PC-3 (cell line): Measurements from ENCODE around the gene TMEM168.
"Not testable (repeated sequence)": the region's sequence is repeated elsewhere in the genome, so short reads cannot be mapped to it uniquely, and the experiment has no call there.

Source experiments
- EZH2 ChIP-seq: fragments of 300-600 bp; sonication (generic); IDR thresholded peaks from one replicate; pipeline ENCODE4 v1.6.1; 2017; ENCODE audit warnings: antibody characterized with exemption, mild to moderate bottlenecking, low read length; ENCODE audit not compliant: unreplicated experiment
- TF ChIP-seq, protein P1 (sequence below): fragments of 300-600 bp; sonication (generic); conservative IDR thresholded peaks from 2 replicates; pipeline ENCODE4 v1.5.1; 2017; ENCODE audit warnings: antibody characterized with exemption, low read depth, mild to moderate bottlenecking, low read length

DNA sequence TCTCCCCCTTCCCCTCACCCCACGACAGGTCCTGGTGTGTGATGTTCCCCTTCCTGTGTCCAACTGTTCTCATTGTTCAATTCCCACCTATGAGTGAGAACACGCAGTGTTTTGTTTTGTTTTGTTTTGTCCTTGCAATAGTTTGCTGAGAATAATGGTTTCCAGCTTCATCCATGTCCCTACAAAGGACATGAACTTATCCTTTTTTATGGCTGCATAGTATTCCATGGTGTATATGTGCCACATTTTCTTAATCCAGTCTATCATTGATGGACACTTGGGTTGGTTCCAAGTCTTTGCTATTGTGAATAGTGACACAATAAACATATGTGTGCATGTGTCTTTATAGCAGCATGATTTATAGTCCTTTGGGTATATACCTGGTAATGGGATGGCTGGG is 58.9 kb downstream of the TMEM168 start:
- TF ChIP-seq, protein P1, sequence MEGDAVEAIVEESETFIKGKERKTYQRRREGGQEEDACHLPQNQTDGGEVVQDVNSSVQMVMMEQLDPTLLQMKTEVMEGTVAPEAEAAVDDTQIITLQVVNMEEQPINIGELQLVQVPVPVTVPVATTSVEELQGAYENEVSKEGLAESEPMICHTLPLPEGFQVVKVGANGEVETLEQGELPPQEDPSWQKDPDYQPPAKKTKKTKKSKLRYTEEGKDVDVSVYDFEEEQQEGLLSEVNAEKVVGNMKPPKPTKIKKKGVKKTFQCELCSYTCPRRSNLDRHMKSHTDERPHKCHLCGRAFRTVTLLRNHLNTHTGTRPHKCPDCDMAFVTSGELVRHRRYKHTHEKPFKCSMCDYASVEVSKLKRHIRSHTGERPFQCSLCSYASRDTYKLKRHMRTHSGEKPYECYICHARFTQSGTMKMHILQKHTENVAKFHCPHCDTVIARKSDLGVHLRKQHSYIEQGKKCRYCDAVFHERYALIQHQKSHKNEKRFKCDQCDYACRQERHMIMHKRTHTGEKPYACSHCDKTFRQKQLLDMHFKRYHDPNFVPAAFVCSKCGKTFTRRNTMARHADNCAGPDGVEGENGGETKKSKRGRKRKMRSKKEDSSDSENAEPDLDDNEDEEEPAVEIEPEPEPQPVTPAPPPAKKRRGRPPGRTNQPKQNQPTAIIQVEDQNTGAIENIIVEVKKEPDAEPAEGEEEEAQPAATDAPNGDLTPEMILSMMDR, result not testable (repeated sequence)
- not testable (repeated sequence) for TF ChIP-seq EZH2
